Fibroblast of the aortic adventitia (primary cell): ENCODE measurements around the gene CCDC91. TPM values are rescaled to one million over a fixed set of nuclear protein-coding genes. Genes with fewer than 3 reads are reported as not detected.

Experiments
- DNase-seq: peaks from one replicate; pipeline ENCODE4 v3.0.0-alpha.2; 2010; ENCODE audit warnings: low read depth
- H3K4me3 ChIP-seq: 2 replicates; pipeline ENCODE4 v1.5.1; 2011; ENCODE audit warnings: low read depth, mild to moderate bottlenecking, control low read depth, low read length, moderate library complexity
- CTCF ChIP-seq: IDR thresholded peaks from 2 replicates; pipeline ENCODE4 v1.5.1; 2011; ENCODE audit warnings: mild to moderate bottlenecking, low read length, control low read depth, inconsistent platforms; ENCODE audit not compliant: insufficient read depth
- total RNA-seq: library from RNA; depleted of rRNA; stranded (reverse); fragments of >200 nt; gene quantifications from 2 replicates; pipeline ENCODE4 v1.2.3, GENCODE V29; 2012; ENCODE audit warnings: low replicate concordance

The CCDC91 gene
- total RNA-seq, 1 donor, result 37.4 TPM

- no peak overlapping the region for H3K4me3 ChIP-seq
- DNase-seq, result no peak
- no peak for TF ChIP-seq CTCF
Measured at GRCh38 chr12:28268608-28269229, 78.5 kb downstream of the CCDC91 start.

DNA sequence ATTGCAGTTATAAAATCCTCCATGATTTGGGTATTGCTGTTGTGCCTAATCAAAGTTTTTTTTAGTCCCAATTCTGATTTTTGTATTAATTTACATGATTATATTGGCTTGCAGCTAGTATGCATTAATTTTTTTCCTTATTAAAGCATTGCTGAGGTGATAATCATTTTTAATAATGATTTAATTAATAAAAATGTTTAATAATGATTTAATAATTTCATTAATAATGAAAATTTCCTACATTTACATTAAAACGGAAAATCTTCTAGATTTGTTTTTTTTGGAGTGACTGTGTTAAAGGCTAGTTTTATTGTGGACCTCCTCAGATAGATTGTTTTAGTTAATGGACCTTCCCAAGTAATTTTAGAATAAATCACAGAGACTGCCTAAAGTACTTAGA is 79.6 kb downstream of the CCDC91 start:
- TF ChIP-seq CTCF, result no peak
- no peak overlapping the region for H3K4me3 ChIP-seq
- no peak for DNase-seq

GRCh38 chr12:28278499-28278898 is 88.2 kb downstream of the CCDC91 start:
- H3K4me3 ChIP-seq, result no peak overlapping the region
- no peak for DNase-seq
- TF ChIP-seq CTCF, result no peak

- DNase-seq, result no peak
- H3K4me3 ChIP-seq, result no peak overlapping the region
- TF ChIP-seq CTCF, result no peak
Measured at GRCh38 chr12:28278960-28279359, 88.7 kb downstream of the CCDC91 start.

GRCh38 chr12:28286352-28286751 is 96.1 kb downstream of the CCDC91 start:
- no peak for DNase-seq
- no peak for TF ChIP-seq CTCF
- H3K4me3 ChIP-seq, result no peak overlapping the region

DNA sequence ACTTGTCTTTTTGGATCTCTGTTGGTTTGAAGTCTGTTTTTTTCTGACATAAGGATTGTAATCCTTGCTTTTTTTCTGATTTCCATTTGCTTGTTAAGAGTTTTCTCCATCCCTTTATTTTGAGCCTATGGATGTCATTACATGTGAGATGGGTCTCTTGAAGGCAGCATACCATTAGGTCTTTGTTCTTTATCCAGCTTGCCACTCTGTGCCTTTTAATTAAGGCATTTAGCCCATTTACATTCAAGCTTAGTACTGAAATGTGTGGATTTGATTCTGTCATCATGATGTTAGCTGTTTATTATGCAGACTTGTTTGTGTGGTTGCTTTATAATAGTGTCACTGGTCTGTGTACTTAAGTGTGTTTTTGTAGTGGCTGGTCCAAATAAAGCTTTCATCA is 100.0 kb downstream of the CCDC91 start:
- no peak for TF ChIP-seq CTCF
- no peak for DNase-seq

DNA sequence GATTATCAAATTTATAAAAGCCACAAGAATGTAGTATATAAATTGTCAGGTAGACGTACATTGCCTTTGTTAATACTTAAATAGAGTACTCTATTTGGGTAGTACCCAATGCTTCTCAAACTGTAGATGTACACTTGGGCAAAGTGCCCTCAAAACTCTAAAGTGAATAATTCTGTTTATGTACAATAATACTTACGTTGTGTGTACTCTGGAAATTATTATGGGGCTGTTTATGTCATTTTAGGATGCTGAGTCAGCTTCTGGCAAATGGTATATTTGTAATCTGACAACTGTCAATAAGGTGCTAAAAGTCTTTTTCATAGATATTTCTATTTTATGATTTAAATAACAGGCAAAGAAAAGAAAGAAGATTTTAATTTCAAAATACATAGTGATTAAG is 102.4 kb downstream of the CCDC91 start:
- H3K4me3 ChIP-seq, result no peak overlapping the region
- no peak for DNase-seq
- TF ChIP-seq CTCF, result no peak

More for the DNA sequence above, 100.0 kb downstream of the CCDC91 start:
- no peak overlapping the region for H3K4me3 ChIP-seq
